GM23248 (cell line): Measurements from ENCODE around the gene SF3A2.

Experiments used
- EZH2 ChIP-seq: fragments of 200-600 bp; sonication (generic); IDR thresholded peaks from 2 replicates; pipeline ENCODE4 v1.6.1; 2018; ENCODE audit warnings: antibody characterized with exemption, mild to moderate bottlenecking; ENCODE audit not compliant: insufficient read depth, poor library complexity, severe bottlenecking
- EZH2phosphoT487 ChIP-seq: fragments of 200-600 bp; sonication (generic); IDR thresholded peaks from 2 replicates; pipeline ENCODE4 v1.6.1; 2018; ENCODE audit warnings: antibody characterized with exemption, moderate library complexity, mild to moderate bottlenecking, low read depth; ENCODE audit not compliant: insufficient read depth

- no peak for TF ChIP-seq EZH2
- TF ChIP-seq EZH2phosphoT487, result no peak
These were observed 11.8 kb upstream of the SF3A2 start for GRCh38 chr19:2224754-2225349.
